SK-N-MC (cell line): ENCODE data around the gene RTF2.

ENCODE experiments used
- EZH2 ChIP-seq: fragments of 200-600 bp; sonication (generic); IDR thresholded peaks from one replicate; pipeline ENCODE4 v1.6.1; 2017; ENCODE audit warnings: antibody characterized with exemption
- POLR2AphosphoS5 ChIP-seq: IDR thresholded peaks from 2 replicates; pipeline ENCODE4 v1.6.1; 2012; ENCODE audit warnings: mild to moderate bottlenecking, low read depth, low read length, borderline replicate concordance

- TF ChIP-seq POLR2AphosphoS5 (no peak), EZH2 (no peak)
These were observed 74.1 kb downstream of the RTF2 start for GRCh38 chr20:56542489-56543030.
